DMS 273 treated with DMSO at 0.1 percent for 48 hours (cell line): ENCODE results near the gene RRAS2.
"Not testable (repeated sequence)": the region's sequence is repeated elsewhere in the genome, so short reads cannot be mapped to it uniquely, and the experiment has no call there.

Experiments used
- DNase-seq: peaks from one replicate; lab custom pipeline; 2025; lab: John Stamatoyannopoulos, UW

RRAS2 gene

DNA sequence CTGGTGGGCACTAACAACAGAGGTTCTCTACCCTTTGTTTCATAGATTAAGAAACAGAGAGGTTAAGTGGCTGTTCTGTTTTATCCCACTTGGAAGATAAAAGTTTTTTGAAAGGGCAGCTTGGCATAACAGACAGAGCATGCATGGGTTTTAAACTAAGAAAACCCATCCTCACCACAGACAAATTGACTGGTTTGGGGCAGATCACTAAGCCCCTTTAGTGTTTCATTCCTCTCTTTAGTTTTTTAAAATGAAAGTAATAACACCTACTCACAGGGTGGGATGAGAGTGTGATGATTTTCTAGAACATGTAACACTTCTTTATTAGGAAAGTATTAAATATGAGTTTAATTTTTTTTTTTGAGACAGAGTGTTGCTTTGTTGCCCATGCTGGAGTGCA lies 12.3 kb upstream of the RRAS2 start:
- no peak for DNase-seq

DNA sequence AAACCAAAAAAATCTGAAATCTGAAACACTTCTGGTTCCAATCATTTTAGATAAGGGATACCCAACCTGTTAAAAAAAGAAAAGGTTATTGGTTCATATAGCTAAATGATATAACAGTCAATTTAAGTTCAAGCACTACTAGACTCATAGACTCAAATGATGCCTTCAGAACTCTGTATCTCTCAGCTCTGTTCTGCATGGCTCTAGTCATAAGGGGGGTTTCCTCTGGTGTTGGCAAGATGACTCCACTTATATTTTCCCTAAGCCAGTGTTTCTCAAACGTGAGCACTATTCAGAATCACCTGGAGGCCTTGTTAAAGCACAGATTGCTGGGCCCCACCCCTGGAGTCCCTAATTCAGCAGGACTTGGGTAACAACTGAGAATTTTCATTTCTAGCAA lies 11.5 kb upstream of the RRAS2 start:
- DNase-seq = no peak

DNA sequence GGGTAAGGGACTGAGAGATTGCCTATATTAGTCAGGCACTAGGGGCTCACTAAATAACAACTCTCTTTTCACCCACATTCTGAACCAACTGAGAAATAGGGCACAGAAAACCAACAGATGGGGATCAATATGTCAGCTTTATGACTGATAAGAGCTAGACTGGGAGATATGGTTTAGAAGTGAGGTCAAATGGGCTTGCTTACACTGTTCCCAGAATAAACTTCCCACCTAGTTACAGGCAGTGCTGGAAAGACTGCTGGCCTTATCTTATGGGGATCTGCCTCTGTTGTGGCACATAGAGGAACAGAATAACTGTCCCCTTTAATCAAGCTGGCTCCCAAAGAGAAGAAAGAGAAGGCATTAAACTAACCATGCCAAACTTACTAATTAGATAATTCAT lies 10.6 kb upstream of the RRAS2 start:
- DNase-seq = no peak

DNA sequence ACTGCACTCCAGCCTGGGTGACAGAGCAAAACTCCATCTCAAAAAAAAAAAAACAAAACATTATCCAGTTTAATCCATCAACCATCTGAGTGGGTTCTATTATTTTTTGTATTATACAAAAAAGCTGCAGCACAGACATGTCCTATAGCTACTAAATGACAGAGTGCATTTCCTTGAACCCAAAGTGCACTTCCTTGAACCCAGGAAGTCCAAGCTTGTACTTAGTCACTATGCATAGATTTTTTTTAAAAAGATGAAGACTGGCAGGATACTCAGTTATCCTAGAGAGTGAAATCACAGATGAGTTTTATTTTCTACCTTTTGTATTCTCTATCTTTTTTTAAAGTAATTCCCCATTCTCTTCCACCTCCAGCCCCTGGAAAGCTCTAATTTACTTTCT lies 8.0 kb upstream of the RRAS2 start:
- DNase-seq = no peak

DNA sequence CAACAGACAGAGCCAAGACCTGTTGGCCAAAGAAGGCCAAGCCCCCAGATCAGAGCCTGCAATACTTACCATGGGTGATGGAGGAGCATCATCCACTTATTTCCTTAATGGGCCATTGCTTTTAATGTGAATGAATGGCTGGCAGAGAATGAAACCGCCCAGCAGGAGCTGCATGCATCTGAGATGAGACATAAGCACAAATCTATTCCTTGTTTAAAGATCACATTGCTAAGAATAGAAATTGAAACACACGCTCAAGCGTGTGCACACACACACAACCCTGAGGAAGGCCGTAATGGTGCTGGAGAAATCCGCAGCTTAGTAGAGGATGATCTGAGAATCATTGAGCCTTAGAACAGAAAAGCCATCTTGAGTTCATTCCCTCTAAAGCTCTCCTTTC lies 5.3 kb upstream of the RRAS2 start:
- no peak for DNase-seq

DNA sequence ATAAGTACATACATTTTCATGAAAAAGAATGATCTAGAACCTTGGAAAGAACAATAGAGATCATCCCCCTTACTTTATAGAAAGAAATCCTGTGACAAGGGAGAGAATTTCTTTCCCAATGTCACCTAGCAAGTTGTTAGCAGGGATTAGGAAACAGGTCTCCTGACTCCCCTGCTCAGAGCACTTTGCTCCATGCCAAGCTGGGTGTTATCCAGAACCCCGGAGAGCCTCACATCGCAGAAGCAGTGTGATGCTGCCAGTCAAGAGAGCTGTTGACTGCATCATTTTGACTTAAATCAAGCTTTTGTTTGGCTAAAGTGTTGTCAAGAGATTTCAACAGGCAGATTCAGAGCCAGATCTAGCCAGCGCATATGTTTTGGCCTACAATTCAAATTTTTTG lies 3.6 kb upstream of the RRAS2 start:
- no peak for DNase-seq

DNA sequence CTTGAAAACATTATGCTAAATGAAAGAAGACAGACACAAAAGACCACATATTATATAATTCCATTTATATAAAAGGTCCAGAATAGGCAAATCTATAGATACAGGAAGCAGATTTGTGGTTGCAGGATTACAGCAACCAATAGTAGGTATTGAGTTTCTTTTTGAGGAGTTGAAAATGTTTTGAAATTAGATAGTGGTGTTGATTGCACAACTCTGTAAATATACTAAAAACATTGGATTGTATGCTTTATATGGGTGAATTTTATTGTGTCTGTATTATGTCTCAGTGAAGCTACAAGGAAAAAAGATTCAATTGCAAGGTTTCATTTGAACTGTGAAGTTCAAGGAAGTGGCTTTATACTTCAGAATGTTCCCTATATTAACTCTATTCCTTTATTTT lies 3.0 kb upstream of the RRAS2 start:
- no peak for DNase-seq

DNA sequence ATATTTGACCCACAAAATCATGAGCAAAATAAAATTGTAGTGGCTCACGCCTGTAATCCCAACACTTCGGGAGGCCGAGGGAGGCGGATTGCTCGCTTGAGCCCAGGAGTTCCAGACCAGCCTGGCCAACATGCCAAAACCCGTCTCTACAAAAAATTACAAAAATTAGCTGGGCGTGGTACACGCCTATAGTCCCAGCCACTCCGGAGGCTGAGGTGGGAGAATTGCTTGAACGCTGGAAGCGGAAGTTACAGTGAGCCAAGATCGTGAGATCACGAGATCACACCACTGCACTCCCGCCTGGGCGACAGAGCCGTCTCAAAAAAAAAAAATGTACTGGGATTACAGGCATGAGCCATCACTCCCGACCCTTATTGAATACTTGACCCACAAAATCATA lies 2.0 kb upstream of the RRAS2 start:
- DNase-seq = no peak

DNA sequence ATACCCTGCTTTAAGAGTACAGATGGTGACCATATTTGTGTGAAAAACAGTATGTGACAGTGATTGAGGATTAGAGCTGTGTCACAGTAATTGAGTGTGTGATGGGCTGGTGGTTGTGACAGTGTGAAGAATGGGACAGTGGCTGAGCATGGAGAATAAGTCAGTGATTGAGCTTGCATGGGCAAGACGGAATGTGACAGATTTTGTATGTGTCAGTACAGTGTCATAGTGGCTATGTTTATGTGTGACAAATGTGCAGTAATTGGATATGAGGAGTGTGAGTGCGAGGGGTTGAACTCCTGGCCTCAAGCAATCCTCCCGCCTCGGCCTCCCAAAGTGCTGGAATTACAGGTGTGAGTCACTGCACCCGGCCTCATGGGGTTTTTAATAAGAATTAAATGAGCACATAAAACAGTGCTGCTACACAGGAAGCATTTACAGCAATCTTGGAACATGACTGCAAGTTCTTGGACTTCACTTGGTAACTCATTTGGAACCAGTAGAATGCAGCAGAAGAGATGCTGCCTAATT lies 583 bp upstream of the RRAS2 start:
- DNase-seq = no peak

DNA sequence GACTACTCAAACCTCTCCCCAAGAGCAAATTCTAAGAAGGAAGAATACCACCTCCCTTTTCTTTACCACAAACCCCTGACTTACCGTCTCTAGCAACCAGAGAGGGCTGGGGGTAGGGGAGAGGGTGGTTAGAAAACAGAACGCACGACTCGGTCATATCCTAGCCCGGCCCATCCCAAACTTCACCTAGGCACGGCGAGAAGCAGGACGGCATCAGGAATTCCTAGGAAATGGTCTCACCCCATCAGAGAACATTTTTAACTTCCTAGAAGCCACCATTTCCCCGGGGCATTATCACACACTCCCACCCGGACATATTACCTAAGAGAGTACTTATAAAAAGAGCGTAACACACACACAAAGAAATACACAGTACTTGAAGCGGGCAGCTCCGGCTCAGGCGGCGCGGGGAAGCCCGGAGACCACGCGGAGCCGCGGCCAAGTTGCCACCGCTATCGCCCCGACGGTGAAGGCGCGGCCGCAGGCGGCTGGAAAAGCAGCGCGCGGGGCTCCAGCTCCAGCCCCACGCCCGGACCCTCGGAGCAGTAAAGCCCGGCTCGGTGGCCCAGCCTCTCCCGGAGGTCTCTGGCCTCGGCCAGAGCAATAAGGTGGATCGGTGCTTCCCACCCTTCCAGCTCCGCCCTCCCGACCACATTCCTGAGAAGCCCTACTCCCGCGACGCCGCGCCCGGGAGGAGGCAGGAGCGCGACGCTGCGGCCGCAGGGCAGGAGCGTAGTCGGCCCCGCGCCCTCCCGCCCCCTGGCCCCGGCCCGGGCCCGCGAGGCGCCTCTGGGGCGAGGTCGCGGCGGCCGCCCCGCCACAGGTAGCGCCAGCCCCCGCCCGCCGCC lies 878 bp downstream of the RRAS2 start:
- DNase-seq = no peak

DNA sequence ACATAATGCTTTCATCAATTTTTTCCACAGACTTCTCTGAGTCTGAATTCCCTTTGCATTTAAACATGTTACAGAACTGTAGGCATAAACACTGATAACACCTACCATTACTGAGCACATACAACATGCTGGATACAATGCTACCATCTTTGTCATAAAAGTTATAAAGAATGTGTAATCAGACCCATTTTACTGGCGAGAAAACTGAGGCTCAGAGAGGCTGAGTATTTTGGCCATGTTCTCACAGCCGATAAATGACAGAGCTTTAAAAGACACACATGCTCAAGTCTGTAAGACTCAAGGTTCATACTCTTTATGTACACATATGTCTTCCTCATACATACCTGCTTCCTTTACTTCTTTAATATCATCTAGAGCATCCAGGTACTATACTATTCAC lies 2.6 kb downstream of the RRAS2 start:
- DNase-seq = no peak

DNA sequence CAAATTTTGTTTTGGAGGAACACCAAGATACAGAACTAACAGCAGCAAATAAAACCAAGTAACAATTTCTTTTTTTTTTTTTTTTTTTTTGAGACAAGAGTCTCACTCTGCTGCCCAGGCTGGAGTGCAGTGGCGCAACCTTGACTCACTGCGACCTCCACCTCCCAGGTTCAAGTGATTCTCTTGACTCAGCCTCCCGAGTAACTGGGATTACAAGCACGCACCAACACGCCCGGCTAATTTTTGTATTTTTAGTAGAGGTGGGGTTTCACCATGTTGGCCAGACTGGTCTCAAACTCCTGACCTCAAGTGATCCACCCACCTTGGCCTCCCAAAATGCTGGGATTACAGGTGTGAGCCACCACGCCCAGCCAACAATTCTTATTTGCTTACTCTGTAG lies 4.4 kb downstream of the RRAS2 start:
- not testable (repeated sequence) for DNase-seq

DNA sequence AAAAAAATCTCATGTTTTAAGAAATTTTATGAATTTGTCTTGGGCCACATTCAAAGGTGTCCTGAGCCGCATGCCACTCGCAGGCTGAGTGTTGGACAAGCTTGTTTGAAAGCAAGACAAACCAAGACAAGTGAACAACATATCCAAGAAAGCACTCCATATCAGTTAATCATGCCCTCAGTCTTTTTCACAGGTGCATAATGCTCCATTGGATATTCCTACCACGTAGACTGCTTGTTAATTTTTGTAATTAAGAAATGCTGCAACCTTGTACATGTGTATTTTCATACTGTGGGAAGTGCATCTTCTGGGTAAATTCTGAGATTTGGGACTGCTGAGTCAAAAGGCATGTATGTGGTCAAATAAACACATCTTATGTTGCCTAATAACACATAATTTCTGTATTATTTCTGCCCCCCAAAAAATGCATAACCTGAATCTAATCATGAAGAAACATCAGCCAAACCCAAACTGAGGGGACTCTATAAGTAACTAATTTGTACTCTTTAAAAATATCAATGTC lies 8.2 kb downstream of the RRAS2 start:
- DNase-seq = no peak

DNA sequence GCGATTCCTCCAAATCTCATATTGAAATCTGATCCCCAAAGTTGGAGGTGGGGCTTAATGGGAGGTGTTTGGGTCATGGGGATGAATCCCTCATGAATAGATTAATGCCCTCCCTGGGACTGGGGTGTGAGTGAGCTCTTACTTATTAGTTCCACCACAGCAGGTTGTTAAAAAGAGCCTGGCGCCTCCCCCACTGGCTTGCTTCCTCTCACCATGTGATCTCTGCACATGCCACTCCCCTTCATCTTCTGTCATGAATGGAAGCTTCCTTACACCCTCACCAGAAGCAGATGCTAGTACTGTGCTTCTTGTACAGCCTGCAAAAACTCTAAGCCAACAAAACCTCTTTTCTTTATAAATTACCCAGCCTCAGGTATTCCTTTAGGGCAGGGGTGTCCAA lies 8.8 kb downstream of the RRAS2 start:
- DNase-seq = no peak

DNA sequence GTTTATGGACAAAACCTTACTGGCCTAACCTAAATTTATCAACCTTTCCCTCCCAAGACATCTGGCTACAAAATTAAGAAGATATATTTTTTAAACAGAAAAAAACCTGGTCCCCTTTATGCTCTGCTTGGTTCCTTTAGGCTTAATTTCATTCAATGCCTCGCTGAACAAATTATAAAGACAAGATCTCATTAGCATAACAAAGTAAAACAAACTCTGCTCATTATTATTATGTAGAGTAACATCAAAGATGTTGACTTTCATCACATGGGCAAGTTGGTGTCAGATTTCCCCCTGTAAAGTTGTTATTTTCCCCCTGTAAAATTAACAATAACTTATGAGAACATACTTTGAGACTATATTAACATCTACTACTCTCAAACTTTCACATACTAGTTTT lies 11.0 kb downstream of the RRAS2 start:
- no peak for DNase-seq

DNA sequence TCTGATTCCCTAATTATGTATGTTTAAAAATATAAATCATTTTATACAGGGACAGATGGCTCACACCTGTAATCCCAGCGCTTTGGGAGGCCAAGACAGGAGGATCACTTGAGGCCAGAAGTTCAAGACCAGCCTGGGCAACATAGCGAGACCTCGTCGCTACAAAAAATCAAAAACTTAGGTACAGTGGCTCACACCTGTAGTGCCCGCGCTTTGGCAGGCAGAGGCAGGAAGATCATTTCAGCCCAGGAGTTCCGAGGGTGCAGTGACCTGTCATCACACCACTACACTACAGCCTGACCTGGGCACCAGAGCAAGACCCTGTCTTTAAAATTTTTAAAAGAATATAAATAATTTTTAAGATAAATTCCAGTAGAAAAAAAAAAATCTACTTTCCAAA lies 11.5 kb downstream of the RRAS2 start:
- no peak for DNase-seq

DNA sequence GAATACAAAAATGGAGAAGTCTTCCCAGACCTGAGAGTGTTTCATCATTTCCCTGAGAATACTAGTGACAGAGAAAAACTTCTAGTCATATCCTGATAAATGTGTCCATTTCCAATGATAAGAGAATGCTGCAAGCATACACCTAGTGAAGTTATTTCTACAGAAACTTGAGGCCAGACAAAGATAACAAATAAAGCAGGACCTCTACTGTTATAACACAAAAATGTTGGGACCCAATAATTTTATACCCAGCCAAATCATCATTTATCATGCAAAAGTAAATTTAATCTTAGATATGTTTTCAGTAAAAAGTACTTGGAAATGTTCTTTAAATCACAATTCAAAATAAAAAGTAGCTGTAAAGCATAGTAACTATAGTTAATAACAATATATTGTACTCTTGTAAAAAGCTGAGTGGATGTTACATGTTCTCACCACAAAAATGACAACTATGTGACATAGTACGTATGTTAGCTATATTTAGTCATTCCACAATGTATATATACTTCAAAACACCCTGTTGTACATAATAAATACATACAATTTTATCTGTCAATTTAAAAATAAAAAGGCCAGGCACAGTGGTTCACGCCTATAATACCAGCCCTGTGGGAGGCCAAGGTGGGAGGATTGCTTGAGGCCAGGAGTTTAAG lies 12.6 kb downstream of the RRAS2 start:
- DNase-seq = no peak

DNA sequence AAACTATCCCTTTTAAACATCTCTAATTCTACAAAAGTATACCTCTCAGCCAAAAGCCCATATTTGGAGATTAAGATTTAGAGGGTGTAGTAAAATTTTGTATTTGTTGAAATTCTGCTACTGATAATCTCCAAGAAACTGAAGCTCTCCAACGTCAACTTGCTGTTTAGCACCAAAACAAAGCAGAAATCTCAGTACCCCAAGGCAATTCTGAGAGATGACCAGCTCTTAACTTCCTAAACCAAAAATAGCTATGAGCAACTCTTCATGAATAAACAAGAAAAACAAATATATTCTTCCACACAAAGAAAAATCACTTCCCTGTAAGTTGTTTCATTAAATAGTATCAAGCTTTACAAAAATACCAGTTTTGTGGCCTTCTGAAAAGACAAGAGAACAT lies 13.3 kb downstream of the RRAS2 start:
- DNase-seq = no peak

DNA sequence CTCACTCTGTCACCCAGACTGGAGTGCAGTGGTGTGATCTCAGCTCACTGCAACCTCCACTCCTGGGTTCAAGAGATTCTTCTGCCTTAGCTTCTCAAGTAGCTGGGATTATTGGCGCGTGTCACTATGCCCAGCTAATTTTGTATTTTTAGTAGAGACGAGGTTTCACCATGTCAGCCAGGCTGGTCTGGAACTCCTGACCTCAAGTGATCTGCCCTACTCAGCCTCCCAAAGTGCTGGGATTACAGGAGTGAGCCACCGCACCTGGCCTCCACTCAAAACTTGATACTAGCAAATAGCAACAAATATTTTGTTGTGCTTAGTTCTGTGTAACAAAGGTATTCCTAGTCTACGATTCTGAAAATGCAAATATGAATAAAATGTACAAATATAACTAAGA lies 14.0 kb downstream of the RRAS2 start:
- not testable (repeated sequence) for DNase-seq

DNA sequence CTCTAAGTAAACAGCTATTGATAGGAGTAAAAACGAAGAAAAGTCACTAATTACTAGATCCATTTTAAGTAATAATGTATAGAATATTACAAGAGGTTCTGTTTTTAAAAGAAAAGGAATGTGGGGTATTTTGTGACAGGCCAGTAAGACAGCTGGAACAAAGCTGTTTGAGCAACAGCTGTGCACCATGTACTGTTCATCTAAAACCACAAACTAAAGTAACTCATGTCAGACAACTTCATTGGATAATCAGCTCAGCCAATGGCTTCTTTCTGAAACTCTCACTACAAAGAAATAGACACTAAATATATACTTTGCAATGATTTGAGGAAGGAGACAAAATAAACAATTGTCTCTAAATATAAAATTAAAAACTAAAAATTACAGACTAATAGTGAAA lies 16.1 kb downstream of the RRAS2 start:
- no peak for DNase-seq

DNA sequence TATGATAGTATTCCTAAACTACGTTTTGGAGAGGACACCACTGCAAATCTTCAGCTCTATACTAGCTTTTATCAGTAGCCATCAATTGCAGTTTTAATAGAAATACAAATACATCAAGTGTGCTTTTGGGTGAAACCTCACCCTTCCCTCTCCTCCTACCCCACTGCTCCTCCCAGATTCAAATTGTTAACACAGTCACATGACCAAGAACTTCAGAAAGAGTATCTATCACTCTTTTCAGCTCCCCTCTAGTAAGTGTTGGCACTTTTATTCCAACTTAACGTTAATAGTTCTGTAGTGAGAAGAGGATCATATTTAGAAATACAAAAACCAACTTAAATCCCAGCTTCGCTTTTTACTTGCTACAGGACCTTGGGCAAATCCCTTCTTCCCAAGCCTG lies 17.0 kb downstream of the RRAS2 start:
- DNase-seq = no peak

DNA sequence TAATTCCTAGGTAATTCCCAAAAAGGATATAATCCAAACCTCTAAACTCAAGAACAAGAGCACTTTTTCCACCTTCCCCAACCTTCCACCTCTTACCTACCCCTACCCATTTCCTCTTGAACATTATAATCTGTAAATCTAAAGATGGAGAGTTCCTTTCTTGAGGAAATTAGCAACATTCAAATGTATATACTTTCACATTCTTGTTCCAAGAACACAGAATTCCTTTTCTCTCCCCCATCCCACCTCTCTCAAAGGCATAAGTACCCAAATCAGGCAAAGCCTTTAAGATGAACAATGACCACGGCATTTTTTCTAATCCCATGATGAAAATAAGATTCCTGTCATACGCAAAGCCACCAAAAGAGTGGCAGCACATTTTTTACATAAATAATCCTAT lies 18.3 kb downstream of the RRAS2 start:
- no peak for DNase-seq

DNA sequence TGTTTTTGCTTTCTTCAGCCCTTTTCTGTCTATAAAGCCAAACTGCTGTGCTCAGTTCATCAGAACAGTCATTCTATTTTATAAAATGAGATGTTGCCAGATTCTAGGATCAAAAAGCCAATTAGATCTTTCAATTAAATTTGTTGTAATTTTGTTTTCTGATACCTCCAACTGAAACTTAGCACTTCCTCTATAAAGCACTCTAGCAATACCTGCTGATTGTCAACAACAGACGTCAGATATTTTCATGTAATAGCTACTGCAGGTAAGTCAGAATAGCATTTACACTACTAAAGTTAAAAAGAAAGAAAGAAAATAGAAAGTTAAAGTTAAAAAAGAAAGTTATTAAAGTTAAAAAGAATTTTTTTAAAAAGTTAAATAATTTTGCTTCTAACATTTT lies 19.6 kb downstream of the RRAS2 start:
- DNase-seq = no peak
